Upper lobe of right lung (tissue), 1 donor: ENCODE data around the gene PPP2R2C. TPM values are rescaled to one million over a fixed set of nuclear protein-coding genes. Genes with fewer than 3 reads are reported as not detected.

Experiments used
- ATAC-seq: fragments of 200-7000 bp; cut with Tn5 transposase; one replicate; pipeline ENCODE4 v1.9.1; 2020; ENCODE audit warnings: mild to moderate bottlenecking, moderate library complexity
- DNase-seq: peaks from one replicate; pipeline ENCODE4 v3.0.0-alpha.2; 2020
- H3K27ac ChIP-seq: fragments of 200-600 bp; one replicate; pipeline ENCODE4 v1.8.0; 2022
- H3K27me3 ChIP-seq: fragments of 200-600 bp; one replicate; pipeline ENCODE4 v1.8.0; 2022; ENCODE audit warnings: mild to moderate bottlenecking
- H3K36me3 ChIP-seq: fragments of 200-600 bp; one replicate; pipeline ENCODE4 v1.8.0; 2022
- H3K4me1 ChIP-seq: fragments of 200-600 bp; one replicate; pipeline ENCODE4 v1.8.0; 2022
- H3K4me3 ChIP-seq: fragments of 200-600 bp; one replicate; pipeline ENCODE4 v1.8.0; 2022; ENCODE audit warnings: mild to moderate bottlenecking
- H3K9me3 ChIP-seq: fragments of 200-600 bp; one replicate; pipeline ENCODE4 v1.8.0; 2022
- CTCF ChIP-seq: fragments of 200-600 bp; IDR thresholded peaks from one replicate; pipeline ENCODE4 v1.8.0; 2022; ENCODE audit warnings: antibody characterized with exemption
- intact Hi-C: fragments of 100-400 bp; cut with DNase I; formaldehyde crosslinking; loops from one replicate; pipeline ENCODE4 v1.11.0; 2022
- total RNA-seq: library from RNA; stranded (reverse); fragmentation: NEBNext Ultra II Directional; extraction: Animal tissue kit (Norgen Biotek cat#: 25700); gene quantifications from one replicate; pipeline ENCODE4 v1.2.1, GENCODE V29; 2021
- donor health status: DM: no; HTN: yes; CAD: no; lungs with severe emphysema.

PPP2R2C gene
- total RNA-seq, 1 donor from 2014 or later, result 0.09 TPM

GRCh38 chr4:6329478-6330383 is 142.7 kb downstream of the PPP2R2C start:
- DNase-seq (no peak), ATAC-seq (no peak)
- Histone ChIP-seq H3K4me1 (peaks cover 7% of the 10 kb centered on the region), H3K27ac (no peak overlapping the region), H3K9me3 (no peaks in the 10 kb centered on the region), H3K4me3 (no peak overlapping the region), H3K27me3 (peaks cover 9% of the 10 kb centered on the region), H3K36me3 (no peaks in the 10 kb centered on the region)
- intact Hi-C loops, result loop anchor here (5.0 kb wide), 1 partner anchor 77 kb away; no protein-coding TSS in a partner anchor
- TF ChIP-seq CTCF, result no peak

GRCh38 chr4:6328526-6328925 is 143.9 kb downstream of the PPP2R2C start:
- Histone ChIP-seq H3K4me3 (no peak overlapping the region), H3K4me1 (peaks cover 16% of the 10 kb centered on the region), H3K36me3 (no peaks in the 10 kb centered on the region), H3K27me3 (peaks cover 9% of the 10 kb centered on the region), H3K27ac (no peak overlapping the region), H3K9me3 (no peaks in the 10 kb centered on the region)
- DNase-seq (no peak), ATAC-seq (no peak)
- intact Hi-C loops, result loop anchor here (5.0 kb wide), 1 partner anchor 76 kb away; no protein-coding TSS in a partner anchor
- TF ChIP-seq CTCF, result no peak

- DNase-seq (peak; percentile 91), ATAC-seq (peak; percentile 86)
- Histone ChIP-seq H3K27me3 (peaks cover 9% of the 10 kb centered on the region), H3K4me1 (peaks cover 16% of the 10 kb centered on the region), H3K27ac (no peak overlapping the region), H3K36me3 (no peaks in the 10 kb centered on the region), H3K4me3 (no peak overlapping the region), H3K9me3 (no peaks in the 10 kb centered on the region)
- TF ChIP-seq CTCF, result peak; percentile 97
- intact Hi-C loops, result loop anchor here (5.0 kb wide), 1 partner anchor 75 kb away; no protein-coding TSS in a partner anchor
Observed at GRCh38 chr4:6327220-6327917, 145.0 kb downstream of the PPP2R2C start.

DNA sequence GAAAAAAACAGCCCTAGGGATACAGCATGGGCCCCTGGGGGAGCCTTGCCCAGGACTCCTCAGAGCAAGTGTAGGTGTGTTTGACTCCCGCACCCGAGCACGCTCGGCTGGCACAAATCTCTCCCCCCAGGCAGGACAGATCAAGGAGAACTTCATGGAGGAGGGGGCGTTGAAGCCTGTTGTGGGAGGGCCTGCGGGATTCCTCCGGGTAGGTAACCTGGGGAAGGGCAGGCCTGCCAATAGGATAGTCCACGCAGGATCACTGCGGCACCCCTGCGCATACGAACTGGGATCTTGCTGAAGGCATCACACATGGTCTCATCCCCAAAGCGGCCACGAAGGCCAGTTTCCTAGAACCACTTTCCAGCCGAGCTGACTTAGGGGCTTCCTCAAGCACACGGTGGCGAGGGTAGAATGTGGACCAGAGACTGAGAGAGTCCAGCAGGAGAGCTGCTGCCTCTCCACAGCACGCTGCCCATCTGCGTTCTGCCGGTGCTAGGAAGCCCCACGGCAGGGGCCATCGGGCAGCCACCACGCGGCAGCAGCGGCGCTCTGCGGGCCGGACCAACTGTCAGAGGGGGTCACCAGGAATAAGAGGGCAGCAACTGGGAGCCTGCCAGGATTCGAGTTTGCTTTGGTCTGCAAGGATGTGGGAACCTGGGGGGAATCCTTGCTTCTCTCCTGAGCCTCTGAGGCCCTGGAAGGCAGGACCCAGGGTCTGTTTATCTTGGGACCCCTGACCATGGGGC is 145.9 kb downstream of the PPP2R2C start:
- Histone ChIP-seq H3K36me3 (no peaks in the 10 kb centered on the region), H3K27ac (peak overlapping the region; percentile 77), H3K27me3 (peaks cover 9% of the 10 kb centered on the region), H3K4me1 (peaks cover 16% of the 10 kb centered on the region), H3K4me3 (no peak overlapping the region), H3K9me3 (no peaks in the 10 kb centered on the region)
- DNase-seq, result no peak
- no peak for ATAC-seq
- intact Hi-C loops, result loop anchor here (5.0 kb wide), 1 partner anchor 74 kb away; no protein-coding TSS in a partner anchor
- TF ChIP-seq CTCF, result no peak

DNA sequence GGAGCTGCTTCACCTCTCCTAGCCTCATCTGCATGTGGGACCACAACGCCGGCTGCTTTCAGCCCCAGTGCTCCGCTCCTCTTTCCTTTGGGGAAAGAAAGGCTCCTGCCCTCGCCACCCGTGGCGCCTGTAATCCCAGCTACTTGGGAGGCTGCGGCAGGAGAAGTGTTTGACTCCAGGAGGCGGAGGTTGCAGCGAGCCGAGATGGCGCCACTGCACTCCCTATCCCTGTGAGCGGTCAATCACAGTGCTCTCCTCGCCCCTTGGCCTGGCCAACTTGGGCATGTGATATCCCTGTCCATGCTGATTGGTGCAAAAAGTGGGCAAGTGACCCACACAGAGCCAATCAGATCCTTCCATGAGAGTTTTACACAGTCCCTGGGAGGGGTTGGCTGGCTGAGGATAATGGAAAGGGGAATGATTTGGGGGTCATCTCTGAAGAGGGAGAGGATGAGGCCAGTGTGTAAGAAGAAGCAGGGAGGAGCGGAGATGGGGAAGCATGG is 146.6 kb downstream of the PPP2R2C start:
- no peak overlapping the region for H3K4me3 ChIP-seq
- H3K36me3 ChIP-seq, result no peaks in the 10 kb centered on the region
- no peaks in the 10 kb centered on the region for H3K9me3 ChIP-seq
- intact Hi-C loops, result loop anchor here (5.0 kb wide), 1 partner anchor 74 kb away; no protein-coding TSS in a partner anchor
- ATAC-seq, result peak; percentile 5
- TF ChIP-seq CTCF, result no peak
- DNase-seq, result no peak
- peaks cover 16% of the 10 kb centered on the region for H3K4me1 ChIP-seq
- peaks cover 9% of the 10 kb centered on the region for H3K27me3 ChIP-seq
- peak overlapping the region; percentile 77 for H3K27ac ChIP-seq
